HepG2 (cell line): ENCODE data around the gene SH2D3C. TPM values are rescaled to one million over a fixed set of nuclear protein-coding genes. Genes with fewer than 3 reads are reported as not detected.

Experiments
- ATAC-seq: fragments of 200-7000 bp; cut with Tn5 transposase; 3 replicates; pipeline ENCODE4 v1.9.1; 2020; ENCODE audit warnings: mild to moderate bottlenecking, moderate library complexity
- BruUV-seq: library from RNA; stranded (reverse); fragments of 400-500 nt; replicated peaks from 2 replicates; lab custom pipeline; 2021; lab: Mats Ljungman, UMichigan
- CTCF ChIA-PET: fragments of 300-600 bp; formaldehyde crosslinking; extraction: SDS; loops from one replicate; lab custom pipeline; 2021; ENCODE audit warnings: low total read pairs, inconsistent platforms, low intra/inter-chr PET ratio; lab: Yijun Ruan, JAX
- POLR2A ChIA-PET: fragments of 350-600 bp; sonication (Branson Sonifier 250); formaldehyde crosslinking; loops from one replicate; lab custom pipeline; 2020; ENCODE audit warnings: antibody characterized with exemption, inconsistent platforms; lab: Yijun Ruan, JAX
- DNase-seq: peaks from one replicate; pipeline ENCODE4 v3.0.0-alpha.2; 2015; ENCODE audit warnings: low spot score
- FAIRE-seq: peaks from 3 replicates; lab custom pipeline; 2011; peaks lifted over from hg19 to GRCh38; lab: Jason Lieb, UNC
- H2AFZ ChIP-seq: one replicate; pipeline ENCODE4 v1.6.1; 2011; ENCODE audit warnings: low read length, inconsistent platforms
- H3K27ac ChIP-seq: fragments of 300-600 bp; 3 replicates; pipeline ENCODE4 v1.8.0; 2011; ENCODE audit warnings: mixed run types, mild to moderate bottlenecking, mixed read lengths, low read length, inconsistent platforms; ENCODE audit not compliant: insufficient read depth; ENCODE audit errors: extremely low read length
- H3K27me3 ChIP-seq, 2 experiments: fragments of 200-600 bp in 1 of 2; 2 replicates in 1 of 2; 3 replicates in 1 of 2; pipeline versions ENCODE4 v1.6.0 to v1.8.0; 2011; ENCODE audit warnings: low read length in 2 of 2, mild to moderate bottlenecking in 2 of 2, moderate library complexity in 2 of 2, inconsistent platforms in 1 of 2; ENCODE audit not compliant: insufficient read depth in 2 of 2, control insufficient read depth in 1 of 2
- H3K36me3 ChIP-seq, 2 experiments: fragments of 200-600 bp in 1 of 2; replicated peaks in 1 of 2; 2 replicates in 1 of 2; 3 replicates in 1 of 2; pipeline versions ENCODE4 v1.5.1 to v1.8.0; 2011; ENCODE audit warnings: low read length in 2 of 2, inconsistent platforms in 1 of 2; ENCODE audit not compliant: insufficient read depth in 2 of 2, control insufficient read depth in 1 of 2
- H3K4me1 ChIP-seq: 2 replicates; pipeline ENCODE4 v1.5.1; 2012; ENCODE audit warnings: low read length, inconsistent platforms; ENCODE audit not compliant: insufficient read depth
- H3K4me2 ChIP-seq: 2 replicates; pipeline ENCODE4 v1.6.0; 2011; ENCODE audit warnings: low read depth, low read length, inconsistent platforms
- H3K4me3 ChIP-seq, 3 experiments: fragments of 200-600 bp in 1 of 3; sonication (generic), shearing (Covaris generic) in 1 of 3; replicated peaks in 1 of 3; 2 replicates each; pipeline ENCODE4 v1.5.1; 2011 to 2016; ENCODE audit warnings: low read length in 3 of 3, inconsistent platforms in 2 of 3, low read depth in 2 of 3, mild to moderate bottlenecking in 2 of 3, control low read depth in 1 of 3, mixed read lengths in 1 of 3; ENCODE audit not compliant: insufficient read depth in 1 of 3
- H3K79me2 ChIP-seq: one replicate; pipeline ENCODE4 v1.6.1; 2011; ENCODE audit warnings: low read length, inconsistent platforms; ENCODE audit not compliant: insufficient read depth
- H3K9ac ChIP-seq: 2 replicates; pipeline ENCODE4 v1.6.0; 2011; ENCODE audit warnings: mild to moderate bottlenecking, low read depth, low read length, inconsistent platforms; ENCODE audit not compliant: insufficient read depth
- H3K9me3 ChIP-seq: 2 replicates; pipeline ENCODE4 v1.5.1; 2012; ENCODE audit warnings: mild to moderate bottlenecking, low read length
- H4K20me1 ChIP-seq: 2 replicates; pipeline ENCODE4 v1.6.0; 2011; ENCODE audit warnings: inconsistent platforms, mild to moderate bottlenecking, low read length, moderate library complexity; ENCODE audit not compliant: insufficient read depth
- WGBS: methylation state at CpG from one replicate; pipeline ENCODE4 v1.1.6; 2017; ENCODE audit warnings: low lambda C conversion rate; 5-methylcytosine and 5-hydroxymethylcytosine counted together
- in situ Hi-C: cut with HindIII; loops from 2 replicates; pipeline ENCODE4 v1.10.0; 2017; ENCODE audit warnings: low pct_unique_long_range_greater_than_20kb; ENCODE audit not compliant: extremely low pct_ligation_motif_present
- intact Hi-C: fragments of 100-400 bp; cut with micrococcal nuclease; formaldehyde crosslinking; loops from one replicate; pipeline ENCODE4 v1.10.0; 2022; ENCODE audit not compliant: unreplicated experiment
- polyA plus RNA-seq, 8 experiments: library from polyadenylated mRNA; depleted of rRNA in 3 of 8; stranded (reverse) in 7 of 8; unstranded in 1 of 8; fragments of >200 nt; fragmentation: Illumina TruSeq in 4 of 8; extraction: Trizol in 4 of 8; gene quantifications; 2 replicates each; pipeline versions ENCODE4 v1.2.1 to v1.2.3, GENCODE V29; 2011 to 2016; ENCODE audit warnings: low read depth in 4 of 8, missing spikeins in 1 of 8, mixed read lengths in 1 of 8; ENCODE audit not compliant: insufficient read depth in 1 of 8
- total RNA-seq, 5 experiments: library from RNA; depleted of rRNA; stranded (reverse); fragments of >200 nt; fragmentation: Illumina TruSeq; extraction: Trizol; gene quantifications; 2 replicates each; pipeline ENCODE4 v1.2.3, GENCODE V29; 2016; ENCODE audit warnings: low read depth in 1 of 5
- TF ChIP-seq, protein P1 (sequence below): sonication (generic); formaldehyde crosslinking; IDR thresholded peaks from 2 replicates; pipeline ENCODE4 v1.5.0; 2020; ENCODE audit warnings: missing genetic modification reagents, mild to moderate bottlenecking, borderline replicate concordance
- TF ChIP-seq, protein P2 (sequence below): sonication (generic); formaldehyde crosslinking; IDR thresholded peaks from 2 replicates; pipeline ENCODE4 v1.5.1; 2020; ENCODE audit warnings: mild to moderate bottlenecking, missing genetic modification reagents, moderate library complexity

Gene SH2D3C
- total and polyA plus RNA-seq, 2 of the 13 experiments (the other 11 are each of a cell fraction or from before 2014, with no cell fraction given): not detected

DNA sequence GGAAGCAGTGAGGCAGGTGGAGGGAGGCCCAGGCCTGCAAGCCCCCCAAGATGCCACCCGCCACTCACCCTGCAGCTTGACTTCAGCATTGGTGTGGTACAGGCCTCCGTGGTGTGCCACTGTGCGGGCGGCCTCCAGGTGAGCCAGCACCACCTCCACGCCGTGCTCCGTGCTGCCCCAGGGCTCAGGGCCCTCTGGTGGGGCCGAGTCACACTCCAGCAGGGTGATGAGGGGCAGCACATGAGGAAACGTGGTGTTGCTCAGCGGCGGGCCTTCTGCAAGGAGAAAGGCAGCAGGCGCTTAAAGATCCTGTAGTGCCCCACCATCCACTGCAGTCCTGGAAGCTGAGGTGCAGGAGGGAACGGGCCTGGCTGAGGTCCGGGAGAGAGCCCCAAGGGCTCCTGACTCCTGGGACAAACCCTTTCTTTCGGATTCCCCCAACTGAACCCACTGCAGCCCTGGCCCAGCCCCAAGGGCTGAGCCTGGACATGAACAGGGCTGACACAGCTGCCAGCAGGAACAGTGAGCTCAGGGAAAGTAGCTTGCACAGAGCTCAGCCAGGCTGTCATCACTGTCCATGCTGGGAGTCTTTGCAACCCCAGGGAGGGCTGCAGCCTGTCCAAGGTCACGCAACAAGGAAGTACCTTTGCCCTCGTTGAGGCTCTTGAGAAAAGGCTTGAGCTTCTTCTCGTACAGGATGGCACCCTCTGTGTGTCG is 38.7 kb downstream of the SH2D3C start:
- FAIRE-seq (no peak), DNase-seq (no peak), ATAC-seq (no peak)
- Histone ChIP-seq H3K36me3 (no peaks in the 10 kb centered on the region), H3K4me1 (peaks cover 27% of the 10 kb centered on the region), H3K4me3 (peak overlapping the region in 1 of 3 experiments; percentile 23; a peak in 2 of 6 replicates), H3K27me3 (peaks cover 5 to 40% of the 10 kb centered on the region in 2 experiments; a peak in 4 of 5 replicates), H3K4me2 (peak overlapping the region; percentile 32; the same call in 1 of the 2 replicates), H3K79me2 (no peaks in the 10 kb centered on the region), H3K9ac (no peak overlapping the region), H3K27ac (no peak overlapping the region), H4K20me1 (no peaks in the 10 kb centered on the region), H2AFZ (no peak overlapping the region), H3K9me3 (no peaks in the 10 kb centered on the region)
- in situ Hi-C loops: loop anchor here (5.0 to 10.0 kb wide), 2 partner anchors 43 to 235 kb away; no protein-coding TSS in a partner anchor
- TF ChIP-seq, protein P1, sequence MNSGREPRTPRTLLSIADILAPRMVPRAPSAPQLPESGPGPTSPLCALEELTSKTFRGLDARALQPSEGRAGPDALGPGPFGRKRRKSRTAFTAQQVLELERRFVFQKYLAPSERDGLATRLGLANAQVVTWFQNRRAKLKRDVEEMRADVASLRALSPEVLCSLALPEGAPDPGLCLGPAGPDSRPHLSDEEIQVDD (CRISPR knock-in tag): no peak
- TF ChIP-seq, protein P2, sequence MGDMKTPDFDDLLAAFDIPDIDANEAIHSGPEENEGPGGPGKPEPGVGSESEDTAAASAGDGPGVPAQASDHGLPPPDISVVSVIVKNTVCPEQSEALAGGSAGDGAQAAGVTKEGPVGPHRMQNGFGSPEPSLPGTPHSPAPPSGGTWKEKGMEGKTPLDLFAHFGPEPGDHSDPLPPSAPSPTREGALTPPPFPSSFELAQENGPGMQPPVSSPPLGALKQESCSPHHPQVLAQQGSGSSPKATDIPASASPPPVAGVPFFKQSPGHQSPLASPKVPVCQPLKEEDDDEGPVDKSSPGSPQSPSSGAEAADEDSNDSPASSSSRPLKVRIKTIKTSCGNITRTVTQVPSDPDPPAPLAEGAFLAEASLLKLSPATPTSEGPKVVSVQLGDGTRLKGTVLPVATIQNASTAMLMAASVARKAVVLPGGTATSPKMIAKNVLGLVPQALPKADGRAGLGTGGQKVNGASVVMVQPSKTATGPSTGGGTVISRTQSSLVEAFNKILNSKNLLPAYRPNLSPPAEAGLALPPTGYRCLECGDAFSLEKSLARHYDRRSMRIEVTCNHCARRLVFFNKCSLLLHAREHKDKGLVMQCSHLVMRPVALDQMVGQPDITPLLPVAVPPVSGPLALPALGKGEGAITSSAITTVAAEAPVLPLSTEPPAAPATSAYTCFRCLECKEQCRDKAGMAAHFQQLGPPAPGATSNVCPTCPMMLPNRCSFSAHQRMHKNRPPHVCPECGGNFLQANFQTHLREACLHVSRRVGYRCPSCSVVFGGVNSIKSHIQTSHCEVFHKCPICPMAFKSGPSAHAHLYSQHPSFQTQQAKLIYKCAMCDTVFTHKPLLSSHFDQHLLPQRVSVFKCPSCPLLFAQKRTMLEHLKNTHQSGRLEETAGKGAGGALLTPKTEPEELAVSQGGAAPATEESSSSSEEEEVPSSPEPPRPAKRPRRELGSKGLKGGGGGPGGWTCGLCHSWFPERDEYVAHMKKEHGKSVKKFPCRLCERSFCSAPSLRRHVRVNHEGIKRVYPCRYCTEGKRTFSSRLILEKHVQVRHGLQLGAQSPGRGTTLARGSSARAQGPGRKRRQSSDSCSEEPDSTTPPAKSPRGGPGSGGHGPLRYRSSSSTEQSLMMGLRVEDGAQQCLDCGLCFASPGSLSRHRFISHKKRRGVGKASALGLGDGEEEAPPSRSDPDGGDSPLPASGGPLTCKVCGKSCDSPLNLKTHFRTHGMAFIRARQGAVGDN (CRISPR knock-in tag): peak; percentile 3; the same call in 1 of the 2 replicates
- WGBS: 57% methylated on average over 6 of the region's 19 CpGs
- ChIA-PET POLR2A (interaction anchor here (1.0 to 1.3 kb wide), 3 partner anchors 45 to 157 kb away, joined by 3 to 6 read pairs (median 4); partner anchors contain the start of gene CDK9), CTCF (no interaction called here)
- intact Hi-C loops: loop anchor here (2.0 kb wide), 1 partner anchor 45 kb away; no protein-coding TSS in a partner anchor
- no TSS peak for BruUV-seq
